ENCODE data around the gene PDE6D. TPM values are rescaled to one million over a fixed set of nuclear protein-coding genes. Genes with fewer than 3 reads are reported as not detected.

Gene PDE6D
- total RNA-seq, 1 donor from 2014 or later: 38.8 TPM

DNA sequence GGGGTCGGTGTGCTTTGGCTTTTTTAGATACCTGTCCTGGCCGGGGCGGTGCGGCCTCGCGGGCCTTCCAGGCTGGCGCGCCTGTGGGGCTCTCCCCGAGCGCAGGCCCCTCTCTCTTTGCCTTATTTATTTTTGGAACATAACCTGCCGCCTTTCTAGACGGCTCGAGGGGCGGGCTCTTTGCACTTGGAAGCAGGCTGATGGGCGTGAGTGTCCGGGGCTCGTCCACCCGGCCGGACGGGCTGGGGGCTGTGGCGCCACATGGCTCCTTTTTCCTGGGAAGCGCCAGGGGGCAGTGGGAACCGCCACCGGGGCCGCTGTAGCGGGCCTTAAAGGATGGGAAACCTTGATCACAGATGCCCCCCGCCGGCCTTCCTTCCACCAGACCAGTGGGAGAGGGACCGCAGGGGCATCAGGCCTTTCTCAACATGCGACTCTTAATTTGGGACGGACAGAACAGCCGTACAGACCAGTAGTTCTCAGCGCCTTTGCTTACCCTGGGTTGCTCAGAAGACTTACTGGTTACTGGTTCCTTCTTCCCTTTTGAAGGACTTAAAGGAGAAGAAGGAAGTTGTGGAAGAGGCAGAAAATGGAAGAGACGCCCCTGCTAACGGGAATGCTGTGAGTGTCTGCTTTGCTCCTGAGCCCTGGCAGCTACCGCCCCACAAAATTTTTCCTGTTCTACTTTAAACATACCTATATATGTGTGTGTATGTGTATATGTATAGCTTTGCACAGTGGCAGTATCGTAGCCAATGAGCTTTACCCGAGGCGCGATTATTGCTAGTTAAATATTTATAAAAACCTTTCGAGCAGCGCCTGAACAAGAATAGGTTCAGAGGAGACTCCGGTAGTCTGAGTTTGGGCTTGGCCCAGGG lies 70.0 kb downstream of the PDE6D start:
- TF ChIP-seq, protein P1, sequence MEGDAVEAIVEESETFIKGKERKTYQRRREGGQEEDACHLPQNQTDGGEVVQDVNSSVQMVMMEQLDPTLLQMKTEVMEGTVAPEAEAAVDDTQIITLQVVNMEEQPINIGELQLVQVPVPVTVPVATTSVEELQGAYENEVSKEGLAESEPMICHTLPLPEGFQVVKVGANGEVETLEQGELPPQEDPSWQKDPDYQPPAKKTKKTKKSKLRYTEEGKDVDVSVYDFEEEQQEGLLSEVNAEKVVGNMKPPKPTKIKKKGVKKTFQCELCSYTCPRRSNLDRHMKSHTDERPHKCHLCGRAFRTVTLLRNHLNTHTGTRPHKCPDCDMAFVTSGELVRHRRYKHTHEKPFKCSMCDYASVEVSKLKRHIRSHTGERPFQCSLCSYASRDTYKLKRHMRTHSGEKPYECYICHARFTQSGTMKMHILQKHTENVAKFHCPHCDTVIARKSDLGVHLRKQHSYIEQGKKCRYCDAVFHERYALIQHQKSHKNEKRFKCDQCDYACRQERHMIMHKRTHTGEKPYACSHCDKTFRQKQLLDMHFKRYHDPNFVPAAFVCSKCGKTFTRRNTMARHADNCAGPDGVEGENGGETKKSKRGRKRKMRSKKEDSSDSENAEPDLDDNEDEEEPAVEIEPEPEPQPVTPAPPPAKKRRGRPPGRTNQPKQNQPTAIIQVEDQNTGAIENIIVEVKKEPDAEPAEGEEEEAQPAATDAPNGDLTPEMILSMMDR (conservative IDR thresholded peaks at IDR 0.05): no peak
- H3K4me3 Mint-ChIP-seq: peak overlapping the region; percentile 93
- peak overlapping the region; percentile 95 for H3K27ac Mint-ChIP-seq (ENCODE audit: unreplicated experiment)
- peaks cover 67% of the 10 kb centered on the region for H3K27me3 Mint-ChIP-seq (ENCODE audit: low read depth)
- H3K4me1 Mint-ChIP-seq: peaks cover 60% of the 10 kb centered on the region
- no peak for DNase-seq (ENCODE audit: low read depth, low spot score)
- peaks cover 44% of the 10 kb centered on the region for H3K36me3 Mint-ChIP-seq (ENCODE audit: low read depth)
- peaks cover 3% of the 10 kb centered on the region for H3K9me3 Mint-ChIP-seq

DNA sequence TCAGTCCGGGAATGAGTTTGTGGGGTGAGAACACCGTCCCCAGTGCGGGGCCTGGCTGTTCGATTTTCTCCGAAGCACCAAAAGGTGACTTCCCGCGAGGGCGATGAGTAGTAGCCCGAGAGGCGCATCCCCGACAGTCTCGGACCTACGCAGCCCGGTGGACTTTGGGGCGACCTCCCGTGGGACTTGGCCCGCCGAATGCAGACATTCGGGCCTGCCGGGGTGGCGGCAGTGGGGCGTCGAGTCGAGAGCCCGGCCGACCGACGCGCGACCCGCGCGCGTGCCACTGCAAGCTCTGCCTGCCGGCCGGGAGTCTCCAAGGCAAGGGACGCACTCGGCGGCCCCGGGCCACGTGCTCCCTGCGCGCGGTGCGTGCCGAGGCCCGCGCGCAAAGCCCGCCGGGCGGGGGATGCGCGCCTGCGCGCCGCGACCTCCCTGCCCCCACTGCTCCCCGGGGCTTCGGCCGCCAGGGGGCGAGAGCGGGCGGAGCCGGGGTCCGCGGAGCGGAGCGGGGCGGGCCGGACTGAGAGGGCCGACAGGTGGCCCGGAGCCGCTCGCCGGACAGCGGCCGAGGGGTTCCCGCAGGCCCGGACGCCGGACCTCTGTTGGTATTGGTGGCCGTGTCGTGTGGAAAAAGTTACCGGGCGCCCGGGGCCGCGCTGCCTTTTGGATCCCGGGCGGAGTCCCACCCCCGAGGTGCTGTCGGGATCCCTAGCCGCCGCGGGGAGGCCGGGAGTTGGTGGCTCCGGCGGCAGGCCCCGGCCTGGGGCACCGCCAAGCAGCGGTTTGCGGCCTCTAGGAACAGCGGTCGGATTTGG lies 70.9 kb downstream of the PDE6D start:
- H3K27ac Mint-ChIP-seq (ENCODE audit: unreplicated experiment): peak overlapping the region; percentile 98
- DNase-seq (ENCODE audit: low read depth, low spot score): peak; percentile 90
- TF ChIP-seq, protein P1 (conservative IDR thresholded peaks at IDR 0.05): peak; percentile 82
- H3K4me3 Mint-ChIP-seq: peak overlapping the region; percentile 98
- peaks cover 59% of the 10 kb centered on the region for H3K27me3 Mint-ChIP-seq (ENCODE audit: low read depth)
- peaks cover 3% of the 10 kb centered on the region for H3K9me3 Mint-ChIP-seq
- H3K4me1 Mint-ChIP-seq: peaks cover 60% of the 10 kb centered on the region
- peaks cover 39% of the 10 kb centered on the region for H3K36me3 Mint-ChIP-seq (ENCODE audit: low read depth)

DNA sequence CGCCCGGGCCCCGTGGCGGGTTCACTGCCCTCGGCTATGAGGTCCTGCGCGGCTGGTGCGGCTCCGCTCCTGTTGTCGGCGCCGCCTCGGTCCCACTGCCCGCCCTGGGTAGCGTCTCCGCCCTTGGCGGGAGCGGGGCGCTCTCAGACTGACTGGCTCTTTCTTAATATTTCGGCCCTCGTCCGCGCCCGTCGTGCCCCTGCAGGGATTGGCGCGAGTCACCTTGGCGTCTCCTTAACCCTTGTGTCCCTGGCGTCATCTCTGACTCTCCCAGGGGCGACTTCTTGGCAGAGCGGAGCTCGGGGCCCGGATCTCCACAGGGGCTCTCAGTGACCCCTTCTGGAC lies 71.5 kb downstream of the PDE6D start:
- TF ChIP-seq, protein P1 (conservative IDR thresholded peaks at IDR 0.05): no peak
- no peak for DNase-seq (ENCODE audit: low read depth, low spot score)
- Mint-ChIP-seq H3K4me1 (peaks cover 56% of the 10 kb centered on the region), H3K9me3 (peaks cover 3% of the 10 kb centered on the region), H3K4me3 (peak overlapping the region; percentile 98), H3K27me3 (ENCODE audit: low read depth) (peaks cover 54% of the 10 kb centered on the region), H3K27ac (ENCODE audit: unreplicated experiment) (peak overlapping the region; percentile 98), H3K36me3 (ENCODE audit: low read depth) (peaks cover 37% of the 10 kb centered on the region)

- Mint-ChIP-seq H3K4me1 (peaks cover 55% of the 10 kb centered on the region), H3K36me3 (ENCODE audit: low read depth) (peaks cover 35% of the 10 kb centered on the region), H3K27ac (ENCODE audit: unreplicated experiment) (peak overlapping the region; percentile 100), H3K4me3 (peak overlapping the region; percentile 100), H3K27me3 (ENCODE audit: low read depth) (peaks cover 49% of the 10 kb centered on the region), H3K9me3 (peaks cover 3% of the 10 kb centered on the region)
- TF ChIP-seq, protein P1 (conservative IDR thresholded peaks at IDR 0.05): no peak
- DNase-seq (ENCODE audit: low read depth, low spot score): no peak
Measured at GRCh38 chr2:231708773-231709635, 72.1 kb downstream of the PDE6D start.

All from neural crest cell (in vitro differentiated cells).